K562 (cell line): ENCODE data around the gene PPIA. TPM values are rescaled to one million over a fixed set of nuclear protein-coding genes. Genes with fewer than 3 reads are reported as not detected.

Experiments
- CTBP1 ChIP-seq: fragments of 450-650 bp; IDR thresholded peaks from 2 replicates; pipeline ENCODE4 v1.6.1; 2016; ENCODE audit warnings: borderline replicate concordance
- CXXC5 ChIP-seq: fragments of 250-450 bp; sonication (Bioruptor Pico); IDR thresholded peaks from 2 replicates; pipeline ENCODE4 v1.8.0; 2022; ENCODE audit warnings: inconsistent platforms, mild to moderate bottlenecking, moderate library complexity
- ETV5 ChIP-seq: sonication (generic); formaldehyde crosslinking; IDR thresholded peaks from 2 replicates; pipeline ENCODE4 v1.4.0; 2020; ENCODE audit warnings: low read depth, mild to moderate bottlenecking, missing genetic modification reagents
- EWSR1 ChIP-seq: fragments of 450-650 bp; IDR thresholded peaks from 2 replicates; pipeline ENCODE4 v1.6.1; 2018; ENCODE audit warnings: borderline replicate concordance, mild to moderate bottlenecking, low read depth, moderate library complexity; ENCODE audit not compliant: partially characterized antibody
- HDAC8 ChIP-seq: fragments of 450-650 bp; IDR thresholded peaks from 2 replicates; pipeline ENCODE4 v1.6.1; 2016; ENCODE audit warnings: mild to moderate bottlenecking, missing genetic modification characterization, moderate library complexity, missing compliant biosample characterization
- HLTF ChIP-seq: fragments of 450-650 bp; IDR thresholded peaks from 2 replicates; pipeline ENCODE4 v1.6.1; 2016
- HNRNPH1 ChIP-seq: fragments of 200-400 bp; formaldehyde crosslinking; optimal IDR thresholded peaks from 2 replicates; pipeline ENCODE3; 2017; ENCODE audit warnings: low read depth, mild to moderate bottlenecking, low read length, moderate library complexity
- KDM5B ChIP-seq: fragments of 200-600 bp; sonication (generic); IDR thresholded peaks from 2 replicates; pipeline ENCODE4 v1.6.1; 2012; ENCODE audit warnings: low read depth, mild to moderate bottlenecking, moderate library complexity, low read length, control low read depth, inconsistent platforms; ENCODE audit not compliant: insufficient replicate concordance
- NFE2 ChIP-seq: IDR thresholded peaks from 2 replicates; pipeline ENCODE4 v1.6.1; 2014; ENCODE audit warnings: antibody characterized with exemption, low read depth
- PHF21A ChIP-seq: fragments of 450-650 bp; IDR thresholded peaks from 2 replicates; pipeline ENCODE4 v1.6.1; 2017; ENCODE audit warnings: low read depth, borderline replicate concordance
- POLR2A ChIP-seq: fragments of 450-650 bp; conservative IDR thresholded peaks from 2 replicates; pipeline ENCODE4 v1.6.1; 2016
- POLR3G ChIP-seq: IDR thresholded peaks from 2 replicates; pipeline ENCODE4 v1.6.1; 2011; ENCODE audit not compliant: insufficient read length, insufficient replicate concordance; ENCODE audit errors: extremely low read depth
- RB1 ChIP-seq: fragments of 450-650 bp; IDR thresholded peaks from 2 replicates; pipeline ENCODE4 v1.6.1; 2017; ENCODE audit warnings: low read depth, mild to moderate bottlenecking
- STAT5B ChIP-seq: fragments of 250-450 bp; sonication (Bioruptor Pico); IDR thresholded peaks from 2 replicates; pipeline ENCODE4 v1.8.0; 2021; ENCODE audit warnings: mild to moderate bottlenecking, inconsistent platforms
- TOE1 ChIP-seq, 2 experiments: fragments of 450-650 bp in 1 of 2; sonication (generic) in 1 of 2; formaldehyde crosslinking in 1 of 2; IDR thresholded peaks; 2 replicates each; pipeline versions ENCODE4 v1.7.1 to v1.8.0; 2016 to 2022; ENCODE audit warnings: borderline replicate concordance in 2 of 2, mild to moderate bottlenecking in 2 of 2, antibody characterized with exemption in 1 of 2, inconsistent platforms in 1 of 2, low read depth in 1 of 2, missing genetic modification reagents in 1 of 2, moderate library complexity in 1 of 2
- TSC22D4 ChIP-seq: fragments of 450-650 bp; IDR thresholded peaks from 2 replicates; pipeline ENCODE4 v1.6.1; 2016; ENCODE audit warnings: missing genetic modification characterization, missing biosample characterization, control low read depth
- ZFX ChIP-seq: sonication (generic); formaldehyde crosslinking; IDR thresholded peaks from 2 replicates; pipeline ENCODE4 v1.8.0; 2022; ENCODE audit warnings: mild to moderate bottlenecking, missing genetic modification reagents, moderate library complexity
- ZKSCAN1 ChIP-seq: fragments of 150-350 bp; IDR thresholded peaks from 2 replicates; pipeline ENCODE4 v1.6.1; 2016; ENCODE audit warnings: low read depth, low read length
- ZKSCAN3 ChIP-seq: fragments of 250-450 bp; sonication (Bioruptor Pico); IDR thresholded peaks from 2 replicates; pipeline ENCODE4 v1.4.0; 2020
- ZNF239 ChIP-seq: fragments of 250-450 bp; sonication (Bioruptor Pico); IDR thresholded peaks from 2 replicates; pipeline ENCODE4 v1.4.0; 2020; ENCODE audit warnings: mild to moderate bottlenecking
- ZNF431 ChIP-seq: sonication (generic); formaldehyde crosslinking; IDR thresholded peaks from 2 replicates; pipeline ENCODE4 v1.8.0; 2022; ENCODE audit warnings: mild to moderate bottlenecking, missing genetic modification reagents
- polyA plus RNA-seq, 8 experiments: library from polyadenylated mRNA; depleted of rRNA in 4 of 8; stranded (reverse) in 5 of 8; unstranded in 3 of 8; fragments of >200 nt; fragmentation: Nextera tagmentation in 2 of 8; fragmentation: Illumina TruSeq in 1 of 8; extraction: Ambion mirVana in 2 of 8; extraction: Trizol in 1 of 8; gene quantifications; 2 replicates each; pipeline versions ENCODE4 v1.2.1 to v1.2.3, GENCODE V29; 2011 to 2014; ENCODE audit warnings: inconsistent platforms in 1 of 8, missing spikeins in 1 of 8
- total RNA-seq, 7 experiments: library from RNA; depleted of rRNA in 6 of 7; stranded (reverse); fragments of >200 nt in 6 of 7; fragmentation: Illumina TruSeq in 2 of 7; extraction: Trizol in 2 of 7; gene quantifications; 2 replicates each; pipeline versions ENCODE4 v1.2.1 to v1.2.3, GENCODE V29; 2011 to 2021; ENCODE audit warnings: low replicate concordance in 1 of 7
- TF ChIP-seq, protein P1 (sequence below): fragments of 450-650 bp; formaldehyde crosslinking; IDR thresholded peaks from 2 replicates; pipeline ENCODE4 v1.4.0; 2020; ENCODE audit warnings: mild to moderate bottlenecking, moderate library complexity
- TF ChIP-seq, protein P2 (sequence below): fragments of 450-650 bp; formaldehyde crosslinking; IDR thresholded peaks from 2 replicates; pipeline ENCODE4 v1.4.0; 2020; ENCODE audit warnings: mild to moderate bottlenecking, moderate library complexity
- TF ChIP-seq, protein P3 (sequence below): fragments of 250-450 bp; sonication (Bioruptor Pico); IDR thresholded peaks from 2 replicates; pipeline ENCODE4 v1.8.0; 2021; ENCODE audit warnings: mild to moderate bottlenecking, moderate library complexity

The PPIA gene
- total and polyA plus RNA-seq, 9 of the 15 experiments (the other 6 are each of a cell fraction or from before 2014, with no cell fraction given), result 2,583 to 7,504 (median 3,973) TPM

DNA sequence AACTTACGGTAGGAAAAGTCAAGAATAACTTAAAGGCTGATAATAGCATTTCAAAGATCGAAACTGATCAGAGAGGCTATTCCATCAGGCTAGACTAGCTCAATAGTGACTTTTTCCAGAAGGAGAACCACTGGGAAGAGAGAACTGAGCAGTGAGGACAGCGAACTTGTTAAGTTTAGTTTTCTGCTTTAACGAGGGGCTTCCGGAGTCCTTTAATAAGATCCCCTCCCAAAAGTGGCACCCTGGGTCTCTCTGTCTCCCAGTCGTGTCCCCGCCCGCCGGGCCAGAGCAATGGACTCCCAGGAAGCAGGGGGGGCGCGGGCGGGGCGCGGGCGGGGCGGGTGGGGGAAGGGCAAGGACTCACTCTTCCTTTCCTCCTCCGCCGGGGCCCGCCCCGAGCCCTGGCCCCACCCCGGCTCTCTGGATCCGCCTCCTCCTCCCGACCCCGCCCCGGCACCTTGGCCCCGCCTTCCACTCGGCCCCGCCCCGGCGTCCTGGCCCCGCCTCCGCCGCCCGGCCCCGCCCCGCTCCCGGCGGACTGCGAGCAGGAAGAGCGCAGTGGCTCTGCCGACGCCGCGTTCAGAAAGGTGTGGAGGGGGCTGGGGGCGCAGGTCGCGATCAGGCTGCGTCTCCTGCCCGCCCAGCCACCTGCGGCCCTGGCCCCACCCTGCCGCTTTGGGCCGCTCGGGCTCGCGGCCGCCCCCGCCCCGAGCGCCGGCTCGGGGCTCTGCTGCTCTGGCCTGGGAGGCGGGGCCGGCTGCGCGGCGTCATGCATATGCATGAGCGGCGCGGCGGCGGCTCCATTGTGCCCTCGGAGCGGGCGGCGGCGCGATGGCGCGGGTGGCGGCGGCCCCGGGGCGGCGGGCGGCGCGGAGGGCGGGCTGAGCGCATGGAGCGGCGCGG lies 48.2 kb upstream of the PPIA start, which contains the start of gene ZMIZ2 (continued):
- no peak for TF ChIP-seq ZKSCAN1
- peak; percentile 90 for TF ChIP-seq CXXC5 (CRISPR knock-in tag)
- TF ChIP-seq TSC22D4 (tag), result no peak
- no peak for TF ChIP-seq POLR3G
- TF ChIP-seq ZKSCAN3 (CRISPR knock-in tag), result no peak
- TF ChIP-seq, protein P1, sequence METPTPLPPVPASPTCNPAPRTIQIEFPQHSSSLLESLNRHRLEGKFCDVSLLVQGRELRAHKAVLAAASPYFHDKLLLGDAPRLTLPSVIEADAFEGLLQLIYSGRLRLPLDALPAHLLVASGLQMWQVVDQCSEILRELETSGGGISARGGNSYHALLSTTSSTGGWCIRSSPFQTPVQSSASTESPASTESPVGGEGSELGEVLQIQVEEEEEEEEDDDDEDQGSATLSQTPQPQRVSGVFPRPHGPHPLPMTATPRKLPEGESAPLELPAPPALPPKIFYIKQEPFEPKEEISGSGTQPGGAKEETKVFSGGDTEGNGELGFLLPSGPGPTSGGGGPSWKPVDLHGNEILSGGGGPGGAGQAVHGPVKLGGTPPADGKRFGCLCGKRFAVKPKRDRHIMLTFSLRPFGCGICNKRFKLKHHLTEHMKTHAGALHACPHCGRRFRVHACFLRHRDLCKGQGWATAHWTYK (CRISPR knock-in tag), result peak; percentile 91
- TF ChIP-seq HNRNPH1, result no peak
- no peak for TF ChIP-seq TOE1 (IDR thresholded peaks at IDR 0.05; ENCODE audit: borderline replicate concordance)
- no peak for TF ChIP-seq TOE1 (CRISPR knock-in tag; IDR thresholded peaks at IDR 0.05; ENCODE audit: borderline replicate concordance, low read depth)
- TF ChIP-seq ZNF239 (CRISPR knock-in tag), result no peak
- TF ChIP-seq, protein P2, sequence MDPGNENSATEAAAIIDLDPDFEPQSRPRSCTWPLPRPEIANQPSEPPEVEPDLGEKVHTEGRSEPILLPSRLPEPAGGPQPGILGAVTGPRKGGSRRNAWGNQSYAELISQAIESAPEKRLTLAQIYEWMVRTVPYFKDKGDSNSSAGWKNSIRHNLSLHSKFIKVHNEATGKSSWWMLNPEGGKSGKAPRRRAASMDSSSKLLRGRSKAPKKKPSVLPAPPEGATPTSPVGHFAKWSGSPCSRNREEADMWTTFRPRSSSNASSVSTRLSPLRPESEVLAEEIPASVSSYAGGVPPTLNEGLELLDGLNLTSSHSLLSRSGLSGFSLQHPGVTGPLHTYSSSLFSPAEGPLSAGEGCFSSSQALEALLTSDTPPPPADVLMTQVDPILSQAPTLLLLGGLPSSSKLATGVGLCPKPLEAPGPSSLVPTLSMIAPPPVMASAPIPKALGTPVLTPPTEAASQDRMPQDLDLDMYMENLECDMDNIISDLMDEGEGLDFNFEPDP (CRISPR knock-in tag), result no peak
- no peak for TF ChIP-seq EWSR1
- no peak for TF ChIP-seq HDAC8 (tag)
- TF ChIP-seq ZNF431 (CRISPR knock-in tag), result no peak
- TF ChIP-seq HLTF, result no peak
- TF ChIP-seq CTBP1, result peak; percentile 56
- no peak for TF ChIP-seq ETV5 (CRISPR knock-in tag)
- TF ChIP-seq RB1, result peak; percentile 91
- no peak for TF ChIP-seq NFE2
- no peak for TF ChIP-seq STAT5B
- TF ChIP-seq PHF21A, result no peak
- TF ChIP-seq, protein P3, sequence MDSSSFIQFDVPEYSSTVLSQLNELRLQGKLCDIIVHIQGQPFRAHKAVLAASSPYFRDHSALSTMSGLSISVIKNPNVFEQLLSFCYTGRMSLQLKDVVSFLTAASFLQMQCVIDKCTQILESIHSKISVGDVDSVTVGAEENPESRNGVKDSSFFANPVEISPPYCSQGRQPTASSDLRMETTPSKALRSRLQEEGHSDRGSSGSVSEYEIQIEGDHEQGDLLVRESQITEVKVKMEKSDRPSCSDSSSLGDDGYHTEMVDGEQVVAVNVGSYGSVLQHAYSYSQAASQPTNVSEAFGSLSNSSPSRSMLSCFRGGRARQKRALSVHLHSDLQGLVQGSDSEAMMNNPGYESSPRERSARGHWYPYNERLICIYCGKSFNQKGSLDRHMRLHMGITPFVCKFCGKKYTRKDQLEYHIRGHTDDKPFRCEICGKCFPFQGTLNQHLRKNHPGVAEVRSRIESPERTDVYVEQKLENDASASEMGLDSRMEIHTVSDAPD (CRISPR knock-in tag), result no peak
- TF ChIP-seq KDM5B, result peak; percentile 56
- TF ChIP-seq POLR2A, result peak; percentile 66
- peak; percentile 69 for TF ChIP-seq ZFX
